GM19023 (cell line): ENCODE measurements around the gene RPS10.
"Not testable (repeated sequence)": the region's sequence is repeated elsewhere in the genome, so short reads cannot be mapped to it uniquely, and the experiment has no call there.

Source experiments
- ATAC-seq: cut with Tn5 transposase; IDR thresholded peaks from one replicate; pipeline ENCODE4 v1.9.1; 2021; ENCODE audit warnings: mild to moderate bottlenecking, moderate library complexity; ENCODE audit not compliant: unreplicated experiment

The RPS10 gene

GRCh38 chr6:34374069-34374468 lies 51.8 kb downstream of the RPS10 start:
- ATAC-seq = no peak

GRCh38 chr6:34373511-34373910 lies 52.4 kb downstream of the RPS10 start:
- ATAC-seq = no peak

- not testable (repeated sequence) for ATAC-seq
Observed at GRCh38 chr6:34371865-34372264, 54.0 kb downstream of the RPS10 start.

- no peak for ATAC-seq
Observed at GRCh38 chr6:34370361-34370760, 55.5 kb downstream of the RPS10 start.

GRCh38 chr6:34369385-34369784 lies 56.5 kb downstream of the RPS10 start:
- no peak for ATAC-seq
